Measurements from ENCODE around the gene NHERF1. TPM values are rescaled to one million over a fixed set of nuclear protein-coding genes. Genes with fewer than 3 reads are reported as not detected.

The NHERF1 gene
- total RNA-seq, 4 donors from 2014 or later: 21.9 to 63.4 (median 43.8) TPM

- no peaks in the 10 kb centered on the region for H3K36me3 ChIP-seq
- intact Hi-C loops (cut with DNase I): loop anchor here (5.0 kb wide), 1 partner anchor 211 kb away; no protein-coding TSS in a partner anchor
- TF ChIP-seq POLR2A (IDR thresholded peaks at IDR 0.05) (no peak), CTCF (IDR thresholded peaks at IDR 0.05) (no peak)
- DNase-seq: no peak
- H3K27me3 ChIP-seq: no peaks in the 10 kb centered on the region
- H3K9me3 ChIP-seq: no peaks in the 10 kb centered on the region
- H3K4me1 ChIP-seq: peaks cover 26 to 30% of the 10 kb centered on the region in 2 donors
- no peak overlapping the region for H3K27ac ChIP-seq
- WGBS, 2 donors: 71 to 84% methylated on average over 5 of the region's 5 CpGs
- H3K4me3 ChIP-seq (replicated peaks in 1 of 3): no peak overlapping the region
These were observed 2.1 kb upstream of the NHERF1 start for GRCh38 chr17:74746376-74746775.

GRCh38 chr17:74746922-74747321 lies 1.5 kb upstream of the NHERF1 start:
- intact Hi-C loops (cut with DNase I): loop anchor here (5.0 kb wide), 1 partner anchor 210 kb away; no protein-coding TSS in a partner anchor
- Histone ChIP-seq H3K36me3 (no peaks in the 10 kb centered on the region), H3K4me1 (peaks cover 30 to 31% of the 10 kb centered on the region in 2 donors), H3K27me3 (no peaks in the 10 kb centered on the region), H3K9me3 (no peaks in the 10 kb centered on the region), H3K4me3 (replicated peaks in 1 of 3) (no peak overlapping the region), H3K27ac (no peak overlapping the region)
- TF ChIP-seq CTCF (IDR thresholded peaks at IDR 0.05) (no peak), POLR2A (IDR thresholded peaks at IDR 0.05) (no peak)
- no peak for DNase-seq
- 51 to 54% methylated on average over 5 to 6 of the region's 6 CpGs for WGBS, 2 donors

- Histone ChIP-seq H3K36me3 (no peaks in the 10 kb centered on the region), H3K4me3 (replicated peaks in 1 of 3) (peak overlapping the region in 1 of 3 donors; percentile 77), H3K4me1 (peaks cover 30 to 36% of the 10 kb centered on the region in 2 donors), H3K9me3 (no peaks in the 10 kb centered on the region), H3K27me3 (no peaks in the 10 kb centered on the region), H3K27ac (peak overlapping the region; percentile 45 to 69 (median 55))
- intact Hi-C loops (cut with DNase I): loop anchor here (5.0 kb wide), 1 partner anchor 209 kb away; no protein-coding TSS in a partner anchor
- no peak for DNase-seq
- WGBS, 2 donors: 0 to 1% methylated on average over 15 to 16 of the region's 34 CpGs
- no peak for TF ChIP-seq POLR2A (IDR thresholded peaks at IDR 0.05)
- peak in 3 of 6 experiments; percentile 12 to 39 (median 30) for TF ChIP-seq CTCF (IDR thresholded peaks at IDR 0.05)
These were observed 224 bp upstream of the NHERF1 start for GRCh38 chr17:74748279-74748528.

GRCh38 chr17:74749279-74750038 lies 1.0 kb downstream of the NHERF1 start:
- TF ChIP-seq POLR2A (IDR thresholded peaks at IDR 0.05) (no peak), CTCF (IDR thresholded peaks at IDR 0.05) (no peak)
- intact Hi-C loops (cut with DNase I): loop anchor here (5.0 kb wide), 1 partner anchor 208 kb away; no protein-coding TSS in a partner anchor
- H3K27ac ChIP-seq: peak overlapping the region; percentile 9 to 65 (median 60)
- 3 to 4% methylated on average over 16 to 34 of the region's 46 CpGs for WGBS, 2 donors
- H3K4me1 ChIP-seq: peaks cover 36 to 38% of the 10 kb centered on the region in 2 donors
- no peaks in the 10 kb centered on the region for H3K9me3 ChIP-seq
- H3K27me3 ChIP-seq: no peaks in the 10 kb centered on the region
- DNase-seq: peak; percentile 63
- peak overlapping the region; percentile 68 to 86 (median 77) for H3K4me3 ChIP-seq (replicated peaks in 1 of 3)
- H3K36me3 ChIP-seq: no peaks in the 10 kb centered on the region

DNA sequence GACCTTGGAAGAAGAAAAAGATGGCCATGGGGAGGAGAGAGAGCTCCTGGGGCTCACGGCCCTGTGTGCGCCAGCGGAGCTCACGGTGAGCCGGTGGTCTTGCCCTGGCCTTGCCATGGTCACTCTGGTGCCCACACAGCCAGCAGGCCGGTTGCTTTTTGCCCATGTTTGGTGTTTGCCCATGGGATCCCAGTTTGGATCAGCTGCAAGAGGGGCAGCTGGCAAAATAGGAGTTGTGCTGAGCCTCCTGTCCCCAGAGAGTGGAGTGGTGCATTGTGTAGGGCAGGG lies 1.6 kb downstream of the NHERF1 start:
- Histone ChIP-seq H3K36me3 (no peaks in the 10 kb centered on the region), H3K27ac (peak overlapping the region; percentile 16 to 65 (median 60)), H3K4me1 (peaks cover 36 to 37% of the 10 kb centered on the region in 2 donors), H3K4me3 (replicated peaks in 1 of 3) (peak overlapping the region in 1 of 3 donors; percentile 77), H3K9me3 (no peaks in the 10 kb centered on the region), H3K27me3 (no peaks in the 10 kb centered on the region)
- no peak for DNase-seq
- WGBS, 2 donors: 25 to 32% methylated on average over 6 of the region's 6 CpGs
- TF ChIP-seq POLR2A (IDR thresholded peaks at IDR 0.05) (no peak), CTCF (IDR thresholded peaks at IDR 0.05) (no peak)
- intact Hi-C loops (cut with DNase I): no loop called here
